Stimulated activated naive CD8-positive, alpha-beta T cell treated with anti-CD3 and anti-CD28 coated beads, Interleukin-15, Interleukin-2, amounts not matched to agents 100 ng/mL and 50 ng/mL, for 24 hours (primary cell): Measurements from ENCODE around the gene EFCAB6.

Source experiments
- H3K27ac Mint-ChIP-seq: one replicate; pipeline ENCODE4 v1.8.0; 2021; ENCODE audit warnings: mild to moderate bottlenecking, mixed read lengths
- H3K27me3 Mint-ChIP-seq: one replicate; pipeline ENCODE4 v1.8.0; 2021; ENCODE audit warnings: mixed read lengths
- H3K36me3 Mint-ChIP-seq: one replicate; pipeline ENCODE4 v1.8.0; 2021; ENCODE audit warnings: low read depth, mixed read lengths
- H3K4me1 Mint-ChIP-seq: one replicate; pipeline ENCODE4 v1.8.0; 2021; ENCODE audit warnings: low read depth, mixed read lengths
- H3K4me3 Mint-ChIP-seq: one replicate; pipeline ENCODE4 v1.8.0; 2021; ENCODE audit warnings: mild to moderate bottlenecking, mixed read lengths
- H3K9me3 Mint-ChIP-seq: one replicate; pipeline ENCODE4 v1.8.0; 2021; ENCODE audit warnings: mixed read lengths

Gene EFCAB6

DNA sequence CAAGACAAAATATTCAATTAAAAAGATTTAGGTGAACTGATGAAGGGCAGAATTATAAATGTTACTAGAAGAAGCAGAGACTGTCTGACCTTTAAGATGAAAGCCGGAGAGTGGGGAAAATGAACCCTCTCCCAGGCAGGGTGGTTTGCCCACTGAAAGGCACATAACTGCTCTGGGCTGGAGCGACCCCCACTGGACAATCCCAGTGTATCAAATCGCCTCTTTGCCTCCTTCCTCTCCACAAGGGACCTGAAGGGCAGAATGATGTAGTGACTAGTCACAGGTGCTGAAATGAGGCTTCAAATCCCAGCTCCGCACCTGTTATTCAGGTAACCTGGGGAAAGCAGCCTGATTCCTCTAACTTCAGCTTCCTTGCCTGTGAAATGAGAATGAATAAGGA is 69.0 kb downstream of the EFCAB6 start:
- H3K27me3 Mint-ChIP-seq = no peaks in the 10 kb centered on the region
- no peak overlapping the region for H3K27ac Mint-ChIP-seq
- no peaks in the 10 kb centered on the region for H3K36me3 Mint-ChIP-seq
- no peak overlapping the region for H3K4me3 Mint-ChIP-seq
- no peaks in the 10 kb centered on the region for H3K4me1 Mint-ChIP-seq
- no peaks in the 10 kb centered on the region for H3K9me3 Mint-ChIP-seq

DNA sequence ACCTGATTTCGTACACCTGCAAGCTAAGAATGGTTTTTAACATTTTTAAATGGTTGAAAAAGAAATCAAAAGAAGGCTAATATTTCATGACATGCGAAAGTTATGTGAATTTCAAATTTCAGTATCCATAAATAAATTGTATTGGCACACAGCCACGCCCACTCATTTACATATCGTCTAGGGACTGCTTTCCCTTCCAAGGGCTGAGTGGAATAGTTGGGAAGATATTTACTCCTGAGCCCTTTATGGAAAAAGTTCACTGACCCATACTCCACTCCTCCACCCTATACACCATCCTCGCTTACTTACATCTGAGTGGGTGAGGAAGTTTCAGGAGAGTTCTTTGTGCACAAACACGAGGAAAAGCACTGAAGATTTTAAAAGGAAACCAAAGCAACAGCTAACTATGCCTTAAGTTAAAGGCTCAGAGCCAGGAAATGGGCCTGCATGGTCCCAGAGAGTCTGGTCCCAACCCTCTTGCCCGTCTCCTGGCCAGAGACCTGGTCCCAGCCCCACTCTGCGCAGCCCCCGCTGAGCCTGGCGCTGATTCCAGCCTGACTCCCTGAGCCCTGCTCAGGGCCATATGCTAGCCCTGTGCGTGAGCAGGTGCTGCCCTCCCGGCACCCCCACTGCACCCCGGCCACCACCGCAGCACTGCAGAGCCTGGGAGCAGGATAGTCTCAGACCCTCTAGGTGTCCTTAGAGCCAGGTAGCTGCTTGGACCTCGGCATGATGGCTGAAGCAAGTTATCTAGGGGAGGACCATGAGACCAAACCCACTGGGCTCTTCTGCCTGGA is 69.8 kb downstream of the EFCAB6 start:
- Mint-ChIP-seq H3K4me1 (no peaks in the 10 kb centered on the region), H3K9me3 (no peaks in the 10 kb centered on the region), H3K27me3 (no peaks in the 10 kb centered on the region), H3K36me3 (no peaks in the 10 kb centered on the region), H3K27ac (no peak overlapping the region), H3K4me3 (no peak overlapping the region)

DNA sequence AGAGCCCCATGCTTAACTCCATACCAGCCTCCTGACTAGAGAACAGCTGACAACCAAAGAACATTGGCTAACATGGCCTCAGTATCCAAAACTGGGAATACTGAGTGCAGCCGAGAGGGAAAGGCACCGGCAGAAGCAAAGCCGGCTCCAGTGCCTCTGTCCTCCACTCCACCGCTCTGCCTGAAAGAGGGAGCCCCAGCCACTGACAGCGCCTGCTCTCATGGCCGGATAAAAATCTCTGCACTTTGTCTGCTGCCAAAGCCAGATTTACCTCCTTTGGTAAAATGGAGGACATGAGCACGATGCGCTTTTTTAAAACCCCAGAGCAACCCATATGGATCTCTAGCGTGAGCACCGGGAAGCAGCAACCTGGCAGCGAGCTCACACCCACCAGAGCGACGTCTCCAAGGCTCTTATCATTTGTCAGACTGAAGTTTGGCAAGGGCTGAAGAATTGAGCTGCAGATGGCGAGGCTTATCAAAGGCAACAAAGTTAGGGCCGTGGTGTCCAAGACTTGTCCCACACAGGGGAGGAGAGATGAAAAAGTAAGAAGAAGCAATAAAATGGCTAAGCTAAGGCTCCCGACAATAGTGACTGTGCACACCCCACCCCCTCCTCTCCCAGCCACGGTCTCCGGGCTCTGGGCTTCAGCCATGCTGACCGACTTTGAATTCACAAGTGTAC is 71.4 kb downstream of the EFCAB6 start:
- Mint-ChIP-seq H3K4me3 (no peak overlapping the region), H3K4me1 (no peaks in the 10 kb centered on the region), H3K9me3 (no peaks in the 10 kb centered on the region), H3K27ac (no peak overlapping the region), H3K36me3 (no peaks in the 10 kb centered on the region), H3K27me3 (no peaks in the 10 kb centered on the region)

DNA sequence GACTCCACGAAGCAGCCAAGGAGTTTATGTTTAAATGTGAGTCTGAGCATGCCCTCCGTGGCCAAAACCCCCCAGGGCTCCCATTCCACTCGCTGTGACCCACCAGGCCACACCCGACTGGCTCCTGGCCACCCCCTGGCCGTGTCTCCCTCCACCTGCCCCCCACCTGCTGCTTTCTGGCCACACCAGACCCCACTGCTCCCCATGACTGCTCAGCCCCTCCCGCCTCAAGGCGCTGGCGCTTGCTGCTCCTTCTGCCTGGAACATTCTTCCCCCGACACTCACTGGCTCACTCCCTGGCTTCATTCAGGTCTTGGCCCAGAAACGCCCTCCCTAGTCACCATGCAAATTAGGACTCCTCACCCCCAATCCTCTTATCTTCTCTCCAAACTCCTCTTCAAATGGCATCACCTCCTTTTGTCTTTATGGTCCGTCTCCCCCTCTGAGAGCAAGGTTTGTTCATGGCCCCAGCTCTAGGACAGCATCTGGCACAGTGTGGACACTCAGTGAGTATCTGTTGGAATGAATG is 72.2 kb downstream of the EFCAB6 start:
- Mint-ChIP-seq H3K27ac (no peak overlapping the region), H3K36me3 (no peaks in the 10 kb centered on the region), H3K4me3 (no peak overlapping the region), H3K9me3 (no peaks in the 10 kb centered on the region), H3K27me3 (no peaks in the 10 kb centered on the region), H3K4me1 (no peaks in the 10 kb centered on the region)

DNA sequence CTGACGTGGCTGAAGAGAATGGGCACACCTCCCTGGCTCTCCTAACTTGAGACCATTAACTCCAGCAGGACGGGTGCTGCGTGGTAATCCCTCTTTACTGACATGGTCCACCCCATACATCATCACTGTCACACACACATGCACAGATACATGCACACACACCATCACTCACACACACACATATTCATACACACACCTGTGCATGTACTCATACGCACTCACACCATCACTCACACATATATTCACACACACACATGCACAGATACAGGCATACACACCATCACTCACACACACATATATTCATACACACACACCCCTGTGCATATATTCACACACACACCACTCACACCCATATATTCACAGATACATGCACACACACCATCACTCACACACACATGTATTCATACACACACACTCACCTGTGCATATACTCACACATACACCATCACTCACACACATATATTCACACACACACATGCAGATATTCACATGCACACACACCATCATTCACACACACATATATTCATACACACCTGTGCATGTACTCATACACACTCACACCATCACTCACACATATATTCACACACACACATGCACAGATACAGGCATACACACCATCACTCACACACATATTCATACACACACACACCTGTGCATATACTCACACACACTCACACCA is 74.8 kb downstream of the EFCAB6 start:
- H3K27me3 Mint-ChIP-seq = no peaks in the 10 kb centered on the region
- no peaks in the 10 kb centered on the region for H3K36me3 Mint-ChIP-seq
- H3K9me3 Mint-ChIP-seq = no peaks in the 10 kb centered on the region
- no peak overlapping the region for H3K4me3 Mint-ChIP-seq
- H3K4me1 Mint-ChIP-seq = no peaks in the 10 kb centered on the region
- no peak overlapping the region for H3K27ac Mint-ChIP-seq

- Mint-ChIP-seq H3K36me3 (no peaks in the 10 kb centered on the region), H3K27me3 (no peaks in the 10 kb centered on the region), H3K27ac (no peak overlapping the region), H3K4me1 (no peaks in the 10 kb centered on the region), H3K9me3 (no peaks in the 10 kb centered on the region), H3K4me3 (no peak overlapping the region)
Observed at GRCh38 chr22:43736651-43737050, 75.5 kb downstream of the EFCAB6 start.

GRCh38 chr22:43734370-43735150 is 77.5 kb downstream of the EFCAB6 start:
- Mint-ChIP-seq H3K4me3 (no peak overlapping the region), H3K9me3 (no peaks in the 10 kb centered on the region), H3K36me3 (no peaks in the 10 kb centered on the region), H3K27ac (no peak overlapping the region), H3K27me3 (peaks cover 7% of the 10 kb centered on the region), H3K4me1 (no peaks in the 10 kb centered on the region)

DNA sequence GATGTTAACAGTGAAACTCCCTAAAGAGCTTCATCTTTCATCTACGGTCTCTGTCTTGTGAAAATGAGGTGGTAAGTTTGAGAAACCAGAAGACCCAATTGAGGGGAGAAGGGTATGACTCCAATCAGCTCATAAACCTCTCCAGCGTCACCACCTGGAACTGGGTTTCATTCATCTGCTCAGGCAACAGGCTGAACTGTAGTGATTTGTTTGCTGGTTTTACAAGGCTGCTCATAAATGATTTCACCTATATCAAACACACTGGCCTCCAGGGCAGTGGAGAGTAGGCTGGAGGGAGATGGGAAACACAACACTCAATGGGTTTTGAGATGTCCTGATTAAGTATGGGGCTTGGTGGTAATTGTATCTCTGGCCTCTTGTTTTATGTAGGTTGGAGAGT is 79.0 kb downstream of the EFCAB6 start:
- no peaks in the 10 kb centered on the region for H3K4me1 Mint-ChIP-seq
- H3K27me3 Mint-ChIP-seq = peaks cover 9% of the 10 kb centered on the region
- no peak overlapping the region for H3K4me3 Mint-ChIP-seq
- no peaks in the 10 kb centered on the region for H3K36me3 Mint-ChIP-seq
- no peaks in the 10 kb centered on the region for H3K9me3 Mint-ChIP-seq
- no peak overlapping the region for H3K27ac Mint-ChIP-seq

- Mint-ChIP-seq H3K27me3 (peaks cover 9% of the 10 kb centered on the region), H3K9me3 (no peaks in the 10 kb centered on the region), H3K36me3 (no peaks in the 10 kb centered on the region), H3K27ac (no peak overlapping the region), H3K4me3 (no peak overlapping the region), H3K4me1 (no peaks in the 10 kb centered on the region)
Observed at GRCh38 chr22:43731988-43732387, 80.1 kb downstream of the EFCAB6 start.

DNA sequence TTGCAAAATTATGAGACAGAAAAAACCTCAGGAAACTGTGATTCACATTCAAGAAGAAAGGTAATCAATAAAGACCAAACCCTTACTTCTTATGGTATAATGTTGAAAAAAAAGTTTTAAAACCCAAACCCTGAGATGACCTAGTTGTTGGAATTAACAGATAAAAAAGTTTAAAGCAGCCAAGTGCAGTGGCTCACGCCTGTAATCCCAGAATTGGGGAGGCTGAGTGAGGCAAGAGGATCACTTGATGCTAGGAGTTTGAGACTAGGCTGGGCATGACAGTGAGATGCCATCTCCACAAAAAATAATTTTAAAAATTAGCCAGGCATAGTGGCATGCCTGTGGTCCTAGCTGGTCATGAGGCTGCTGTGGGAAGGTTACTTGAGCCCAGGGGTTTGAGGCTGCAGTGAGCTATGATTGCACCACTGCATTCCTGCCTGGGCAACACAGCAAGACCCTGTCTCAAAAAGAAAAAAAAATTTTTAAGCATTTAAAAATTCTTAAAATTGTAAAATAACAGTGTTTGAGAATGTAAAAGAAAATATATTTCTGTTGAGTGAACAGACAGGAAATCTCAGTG is 85.1 kb downstream of the EFCAB6 start:
- Mint-ChIP-seq H3K36me3 (no peaks in the 10 kb centered on the region), H3K4me1 (no peaks in the 10 kb centered on the region), H3K27me3 (peaks cover 9% of the 10 kb centered on the region), H3K27ac (no peak overlapping the region), H3K9me3 (no peaks in the 10 kb centered on the region), H3K4me3 (no peak overlapping the region)

GRCh38 chr22:43726322-43726721 is 85.8 kb downstream of the EFCAB6 start:
- Mint-ChIP-seq H3K36me3 (no peaks in the 10 kb centered on the region), H3K27ac (no peak overlapping the region), H3K4me1 (no peaks in the 10 kb centered on the region)

DNA sequence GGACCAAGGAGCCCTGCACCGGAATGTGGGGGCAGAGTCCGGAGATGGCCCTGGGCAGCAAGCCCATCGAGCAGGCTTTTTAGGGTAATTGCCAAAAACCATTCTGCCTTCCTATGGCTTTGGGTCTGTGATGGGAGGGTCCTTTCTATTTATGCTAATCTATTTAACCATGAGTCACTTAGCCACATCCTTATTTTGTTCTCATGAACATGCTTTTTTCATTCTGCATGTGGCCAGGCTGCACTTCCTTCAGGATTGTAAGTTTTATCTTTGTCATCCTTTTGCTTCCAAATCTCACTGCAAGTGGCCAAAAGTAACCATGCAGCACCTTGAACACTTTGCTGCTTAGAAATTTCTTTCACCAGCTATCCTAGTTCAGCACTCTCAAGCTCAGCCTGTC is 88.3 kb downstream of the EFCAB6 start:
- H3K27ac Mint-ChIP-seq = no peak overlapping the region
- H3K4me3 Mint-ChIP-seq = no peak overlapping the region
- no peaks in the 10 kb centered on the region for H3K9me3 Mint-ChIP-seq
- H3K36me3 Mint-ChIP-seq = no peaks in the 10 kb centered on the region
- H3K27me3 Mint-ChIP-seq = peaks cover 3% of the 10 kb centered on the region
- H3K4me1 Mint-ChIP-seq = no peaks in the 10 kb centered on the region

More at GRCh38 chr22:43726322-43726721, 85.8 kb downstream of the EFCAB6 start:
- Mint-ChIP-seq H3K4me3 (no peak overlapping the region), H3K9me3 (no peaks in the 10 kb centered on the region), H3K27me3 (peaks cover 9% of the 10 kb centered on the region)

DNA sequence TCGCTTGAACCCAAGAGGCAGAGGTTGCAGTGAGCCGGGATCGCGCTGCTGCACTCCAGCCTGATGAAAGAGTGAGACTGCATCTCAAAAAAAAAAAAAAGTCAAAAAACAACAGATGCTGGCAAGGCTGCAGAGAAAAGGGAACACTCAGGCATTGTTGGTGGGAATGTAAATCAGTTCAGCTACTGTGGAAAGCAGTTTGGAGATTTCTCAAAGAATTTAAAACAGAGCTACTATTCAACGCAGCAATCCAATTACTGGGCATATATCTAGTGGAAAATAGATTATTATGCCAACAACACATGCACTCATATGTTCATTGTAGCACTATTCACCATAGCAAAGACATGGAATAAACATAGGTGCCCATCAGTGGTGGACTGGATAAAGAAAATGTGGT is 89.7 kb downstream of the EFCAB6 start:
- Mint-ChIP-seq H3K36me3 (no peaks in the 10 kb centered on the region), H3K27me3 (peaks cover 3% of the 10 kb centered on the region), H3K9me3 (no peaks in the 10 kb centered on the region), H3K4me1 (no peaks in the 10 kb centered on the region), H3K4me3 (no peak overlapping the region), H3K27ac (no peak overlapping the region)

GRCh38 chr22:43720716-43721115 is 91.4 kb downstream of the EFCAB6 start:
- peaks cover 3% of the 10 kb centered on the region for H3K27me3 Mint-ChIP-seq
- H3K9me3 Mint-ChIP-seq = no peaks in the 10 kb centered on the region
- H3K27ac Mint-ChIP-seq = no peak overlapping the region
- H3K36me3 Mint-ChIP-seq = no peaks in the 10 kb centered on the region
- H3K4me1 Mint-ChIP-seq = no peaks in the 10 kb centered on the region
- H3K4me3 Mint-ChIP-seq = no peak overlapping the region
